GM12865 (cell line): Measurements from ENCODE around the gene BYSL.

ENCODE experiments used
- DNase-seq: peaks from one replicate; pipeline ENCODE4 v3.0.0; 2010; ENCODE audit warnings: low read depth
- H3K4me3 ChIP-seq: 2 replicates; pipeline ENCODE4 v1.5.1; 2011; ENCODE audit warnings: mild to moderate bottlenecking, low read depth, low read length, control low read depth
- CTCF ChIP-seq: IDR thresholded peaks from 2 replicates; pipeline ENCODE4 v1.5.1; 2011; ENCODE audit warnings: low read length, control low read depth, low read depth, inconsistent platforms; ENCODE audit not compliant: insufficient read depth; ENCODE audit errors: missing control alignments

BYSL gene

GRCh38 chr6:41966214-41966920 lies 45.1 kb downstream of the BYSL start:
- no peak for TF ChIP-seq CTCF
- H3K4me3 ChIP-seq: no peak overlapping the region
- no peak for DNase-seq

GRCh38 chr6:41966961-41967311 lies 45.6 kb downstream of the BYSL start:
- no peak for TF ChIP-seq CTCF
- DNase-seq: no peak

GRCh38 chr6:41967312-41968287 lies 46.3 kb downstream of the BYSL start:
- no peak for TF ChIP-seq CTCF
- H3K4me3 ChIP-seq: no peak overlapping the region
- no peak for DNase-seq

More at GRCh38 chr6:41966961-41967311, 45.6 kb downstream of the BYSL start:
- H3K4me3 ChIP-seq: no peak overlapping the region

GRCh38 chr6:41970436-41970846 lies 49.1 kb downstream of the BYSL start:
- TF ChIP-seq CTCF: no peak
- no peak overlapping the region for H3K4me3 ChIP-seq
- DNase-seq: no peak

- DNase-seq: no peak
- TF ChIP-seq CTCF: no peak
- H3K4me3 ChIP-seq: no peak overlapping the region
Observed at GRCh38 chr6:41972826-41973225, 51.5 kb downstream of the BYSL start.

- no peak for TF ChIP-seq CTCF
- no peak overlapping the region for H3K4me3 ChIP-seq
- DNase-seq: no peak
Observed at GRCh38 chr6:41974281-41974825, 53.1 kb downstream of the BYSL start.
